Lower leg skin (tissue), 3 donors: ENCODE measurements around the gene B3GNT2.

ENCODE experiments used
- POLR2A ChIP-seq, 2 donors: fragments of 450-650 bp; IDR thresholded peaks; one replicate each; pipeline ENCODE4 v1.6.1; 2016 to 2017; ENCODE audit warnings: antibody characterized with exemption in 2 of 2, mild to moderate bottlenecking in 1 of 2, moderate library complexity in 1 of 2
- TF ChIP-seq, protein P1 (sequence below), 3 donors: fragments of 450-650 bp; IDR thresholded peaks; one replicate each; pipeline ENCODE4 v1.5.1; 2016; ENCODE audit warnings: antibody characterized with exemption in 3 of 3, mild to moderate bottlenecking in 3 of 3, moderate library complexity in 2 of 3

DNA sequence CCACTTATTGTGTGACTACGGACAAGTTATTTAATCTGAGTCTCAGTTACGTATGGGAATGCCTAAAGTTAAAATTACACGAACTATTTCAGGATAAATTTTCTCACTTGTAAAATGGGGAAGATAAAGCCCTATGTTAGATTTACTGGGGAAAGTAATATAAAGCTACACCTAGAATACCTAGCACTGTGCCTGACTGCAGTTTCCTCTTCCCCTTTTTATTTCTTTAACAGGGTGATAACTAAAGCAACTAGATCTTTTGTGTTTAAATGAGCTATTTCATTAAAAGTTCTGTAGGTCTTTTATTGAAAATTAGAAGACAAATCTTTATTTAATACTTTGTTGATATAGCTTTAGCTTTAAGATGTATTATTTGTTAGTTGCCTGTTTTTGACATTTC is 5.0 kb downstream of the B3GNT2 start:
- TF ChIP-seq, protein P1, sequence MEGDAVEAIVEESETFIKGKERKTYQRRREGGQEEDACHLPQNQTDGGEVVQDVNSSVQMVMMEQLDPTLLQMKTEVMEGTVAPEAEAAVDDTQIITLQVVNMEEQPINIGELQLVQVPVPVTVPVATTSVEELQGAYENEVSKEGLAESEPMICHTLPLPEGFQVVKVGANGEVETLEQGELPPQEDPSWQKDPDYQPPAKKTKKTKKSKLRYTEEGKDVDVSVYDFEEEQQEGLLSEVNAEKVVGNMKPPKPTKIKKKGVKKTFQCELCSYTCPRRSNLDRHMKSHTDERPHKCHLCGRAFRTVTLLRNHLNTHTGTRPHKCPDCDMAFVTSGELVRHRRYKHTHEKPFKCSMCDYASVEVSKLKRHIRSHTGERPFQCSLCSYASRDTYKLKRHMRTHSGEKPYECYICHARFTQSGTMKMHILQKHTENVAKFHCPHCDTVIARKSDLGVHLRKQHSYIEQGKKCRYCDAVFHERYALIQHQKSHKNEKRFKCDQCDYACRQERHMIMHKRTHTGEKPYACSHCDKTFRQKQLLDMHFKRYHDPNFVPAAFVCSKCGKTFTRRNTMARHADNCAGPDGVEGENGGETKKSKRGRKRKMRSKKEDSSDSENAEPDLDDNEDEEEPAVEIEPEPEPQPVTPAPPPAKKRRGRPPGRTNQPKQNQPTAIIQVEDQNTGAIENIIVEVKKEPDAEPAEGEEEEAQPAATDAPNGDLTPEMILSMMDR (IDR thresholded peaks at IDR 0.05), result no peak
- no peak for TF ChIP-seq POLR2A (IDR thresholded peaks at IDR 0.05)
